ENCODE measurements around the gene SSRP1.
A peak's percentile ranks its signal among the peaks of the same experiment; 100 is the strongest.

The SSRP1 gene

DNA sequence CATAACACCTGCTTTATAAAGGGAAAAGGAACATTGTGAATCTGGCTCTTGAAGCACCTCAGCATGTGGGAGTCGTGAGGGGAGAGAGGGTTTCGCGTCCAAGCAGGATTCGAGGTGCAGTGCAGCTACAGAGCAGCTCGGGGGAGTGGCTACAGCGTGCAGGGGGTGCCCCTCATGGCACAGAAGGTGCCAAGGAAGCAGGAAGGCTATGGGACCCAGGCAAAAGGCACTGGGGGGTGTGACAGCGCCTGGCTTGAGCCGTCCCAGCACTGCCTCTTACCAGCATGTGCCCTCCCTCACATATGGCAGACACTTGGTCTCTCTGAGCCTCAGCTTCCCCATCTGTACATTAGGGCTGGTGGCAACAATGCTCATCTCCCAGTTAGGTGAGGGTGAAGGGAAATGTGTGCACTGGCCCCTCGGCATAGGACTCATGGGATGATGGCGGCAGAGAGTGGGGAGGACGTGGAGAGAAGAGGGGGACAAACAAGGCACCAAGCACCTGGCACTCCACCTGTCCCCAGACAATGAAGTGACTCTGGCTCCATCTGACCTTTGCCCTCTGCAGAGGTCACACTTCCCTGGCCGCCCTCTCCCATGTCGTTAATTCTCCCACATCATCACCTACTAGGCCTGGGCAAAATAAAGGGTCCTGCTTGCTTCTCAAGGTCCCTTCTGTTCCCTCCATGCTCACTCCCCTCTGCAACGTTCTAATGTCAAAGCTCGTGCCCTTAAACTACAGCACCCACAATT is 21.3 kb downstream of the SSRP1 start:
- no peak for DNase-seq (ENCODE audit: low spot score)

DNA sequence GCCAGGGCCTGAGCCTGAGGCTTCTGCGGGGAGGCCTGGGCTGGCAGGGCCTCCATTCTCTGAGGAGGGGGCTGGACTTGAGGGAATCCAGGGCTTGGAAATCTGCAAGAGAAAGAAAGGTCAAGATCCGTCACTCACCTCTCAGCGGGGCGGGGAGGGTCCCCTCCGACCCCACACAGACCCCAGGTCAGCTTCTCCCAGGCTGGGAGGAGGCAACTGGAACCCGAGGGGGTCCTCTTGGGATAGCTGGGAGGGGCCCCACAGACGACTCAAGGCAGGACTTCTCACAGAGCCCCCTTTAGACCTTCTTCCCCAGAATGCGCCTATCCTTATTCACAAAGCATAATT is 21.9 kb downstream of the SSRP1 start:
- DNase-seq (ENCODE audit: low spot score): no peak

DNA sequence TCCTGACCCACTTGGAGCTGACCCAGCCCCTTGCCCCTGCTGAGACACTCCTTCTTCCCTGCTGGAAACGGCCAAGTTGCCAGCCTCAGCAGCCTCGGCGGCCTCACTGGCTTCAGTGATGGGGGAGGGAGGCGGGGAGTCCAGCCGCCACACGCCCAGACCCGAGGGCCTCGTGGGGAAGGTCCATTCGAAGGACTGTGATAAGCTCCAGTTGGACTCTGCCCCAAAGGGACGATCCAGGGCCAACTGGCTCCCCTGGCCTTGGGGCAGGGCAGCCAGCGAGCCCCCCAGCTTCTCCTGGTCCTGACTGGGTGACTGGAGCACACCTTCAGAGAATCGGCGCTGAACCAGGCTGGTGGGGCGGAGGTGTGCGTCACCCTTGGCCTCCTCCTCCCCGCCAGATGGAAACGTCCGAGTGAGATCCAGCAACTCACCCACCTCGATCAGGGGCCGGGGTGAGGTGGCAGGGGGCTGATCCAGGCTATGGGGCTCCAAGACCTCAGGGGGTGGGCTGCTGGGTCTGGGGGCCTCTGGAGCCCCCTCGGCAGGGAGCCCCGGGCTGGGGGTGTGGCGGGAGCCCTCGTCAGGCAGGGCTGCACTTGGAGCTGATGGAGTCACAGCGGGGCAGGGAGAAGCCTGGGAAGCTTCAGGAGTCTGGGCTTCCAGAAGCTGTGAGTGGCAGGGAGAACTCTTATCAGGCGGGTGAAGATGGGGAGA is 22.5 kb downstream of the SSRP1 start:
- DNase-seq (ENCODE audit: low spot score): no peak

DNA sequence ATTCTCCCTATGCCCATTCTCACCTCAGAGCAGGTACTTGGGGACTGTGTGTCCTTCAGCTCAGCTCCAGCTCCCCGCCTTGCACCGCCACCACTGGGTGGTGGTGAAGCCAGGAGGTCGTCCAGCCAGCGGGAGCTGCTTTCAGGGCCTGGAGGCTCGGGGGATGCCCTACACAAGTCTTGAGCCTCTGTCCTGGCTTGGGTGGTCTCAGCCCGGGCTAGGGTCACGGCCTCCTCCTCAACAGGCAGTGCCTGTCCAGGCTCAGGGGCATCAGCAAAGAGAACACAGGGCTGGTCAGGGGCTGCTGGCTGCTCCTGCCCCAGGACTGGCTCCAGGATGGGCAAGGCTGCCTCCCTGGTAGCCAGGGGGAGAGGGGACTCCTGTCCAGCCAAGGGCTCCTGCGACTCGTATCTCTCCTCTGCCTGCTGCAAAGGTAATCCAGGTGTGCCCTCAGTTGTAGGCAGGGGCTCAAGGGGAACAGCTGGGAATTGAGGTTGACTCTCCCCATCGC is 23.1 kb downstream of the SSRP1 start:
- DNase-seq (ENCODE audit: low spot score): no peak

DNA sequence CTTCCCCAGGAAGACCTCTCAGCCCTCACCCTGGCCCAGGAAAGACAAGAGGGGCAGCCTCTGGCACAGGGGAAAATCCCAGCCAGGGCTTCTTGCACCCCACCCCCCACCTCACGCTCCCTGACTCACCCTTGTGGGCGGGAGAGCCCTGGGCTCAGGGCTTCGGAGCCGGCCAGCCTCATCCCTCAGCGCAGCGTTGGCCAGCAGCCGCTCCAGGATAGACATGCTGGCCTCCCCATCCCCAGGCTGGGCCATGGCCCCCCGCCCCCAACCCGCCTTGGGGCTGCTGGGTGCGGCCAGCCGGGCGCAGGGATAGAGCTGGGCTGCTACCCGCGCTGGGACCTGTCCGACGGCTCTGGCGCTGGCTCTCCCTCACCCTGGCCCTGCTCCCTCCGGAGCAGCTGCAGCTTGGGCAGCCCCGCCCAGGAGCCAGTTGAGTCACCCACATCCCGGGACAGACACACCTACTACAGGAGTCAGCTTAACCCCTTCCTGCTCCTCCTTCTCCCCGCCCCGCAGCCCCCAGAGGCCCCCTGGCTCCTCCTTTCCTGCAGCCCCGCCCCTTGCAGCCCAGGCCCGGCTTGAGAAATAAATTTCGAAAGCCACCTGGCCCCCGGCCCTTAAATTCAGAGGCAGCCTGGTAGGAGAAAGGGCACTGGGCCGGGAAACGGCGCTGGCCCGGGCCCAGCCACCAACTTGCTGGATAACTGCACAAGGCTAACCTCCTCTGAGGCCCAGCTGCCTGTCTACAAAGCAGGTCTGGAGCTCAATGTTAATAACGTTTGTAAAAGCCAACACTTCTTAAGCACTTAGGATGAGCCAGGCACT is 24.4 kb downstream of the SSRP1 start:
- DNase-seq (ENCODE audit: low spot score): peak; percentile 98

DNA sequence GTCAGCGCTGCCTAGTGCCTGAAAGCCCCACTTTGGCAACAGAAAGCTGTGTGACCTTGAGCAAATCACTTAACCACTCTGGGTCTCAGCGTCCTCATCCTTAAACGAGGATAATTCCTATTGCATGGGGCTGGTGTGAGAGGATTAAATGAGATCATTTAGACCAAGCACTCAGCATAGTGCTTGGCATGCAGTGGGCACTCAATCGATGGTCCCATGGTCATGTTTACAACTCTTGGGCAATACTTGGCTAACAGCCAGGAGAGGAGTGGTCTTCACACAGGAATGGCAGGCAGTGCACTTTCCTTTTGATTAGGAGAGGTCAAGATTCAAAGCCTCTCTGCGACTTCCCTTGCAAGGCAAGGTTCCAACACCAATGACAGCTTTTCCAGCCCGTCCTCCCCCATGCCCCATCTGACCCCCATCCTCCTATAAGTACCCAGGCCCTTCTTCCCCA is 25.0 kb downstream of the SSRP1 start:
- DNase-seq (ENCODE audit: low spot score): peak; percentile 39

DNA sequence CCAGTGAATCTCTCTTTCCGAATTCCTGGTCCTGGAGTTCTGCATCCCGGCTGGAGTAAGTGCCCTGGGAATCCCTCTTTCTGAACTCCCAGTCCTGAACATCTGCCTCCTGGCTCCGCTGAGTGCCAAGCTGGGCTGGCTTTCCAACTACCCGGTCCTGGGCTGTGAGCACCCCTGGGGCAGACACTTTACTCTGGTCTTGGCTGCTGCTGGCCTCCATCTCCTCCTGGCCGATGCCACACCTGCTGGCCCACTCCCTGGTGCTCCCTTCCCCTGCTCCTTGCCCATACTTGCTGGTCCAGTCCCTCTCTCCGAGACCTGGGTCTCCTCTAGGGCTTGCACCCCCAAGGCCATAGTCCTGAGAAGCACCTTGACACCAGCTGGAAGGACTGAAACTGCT is 25.6 kb downstream of the SSRP1 start:
- DNase-seq (ENCODE audit: low spot score): no peak

DNA sequence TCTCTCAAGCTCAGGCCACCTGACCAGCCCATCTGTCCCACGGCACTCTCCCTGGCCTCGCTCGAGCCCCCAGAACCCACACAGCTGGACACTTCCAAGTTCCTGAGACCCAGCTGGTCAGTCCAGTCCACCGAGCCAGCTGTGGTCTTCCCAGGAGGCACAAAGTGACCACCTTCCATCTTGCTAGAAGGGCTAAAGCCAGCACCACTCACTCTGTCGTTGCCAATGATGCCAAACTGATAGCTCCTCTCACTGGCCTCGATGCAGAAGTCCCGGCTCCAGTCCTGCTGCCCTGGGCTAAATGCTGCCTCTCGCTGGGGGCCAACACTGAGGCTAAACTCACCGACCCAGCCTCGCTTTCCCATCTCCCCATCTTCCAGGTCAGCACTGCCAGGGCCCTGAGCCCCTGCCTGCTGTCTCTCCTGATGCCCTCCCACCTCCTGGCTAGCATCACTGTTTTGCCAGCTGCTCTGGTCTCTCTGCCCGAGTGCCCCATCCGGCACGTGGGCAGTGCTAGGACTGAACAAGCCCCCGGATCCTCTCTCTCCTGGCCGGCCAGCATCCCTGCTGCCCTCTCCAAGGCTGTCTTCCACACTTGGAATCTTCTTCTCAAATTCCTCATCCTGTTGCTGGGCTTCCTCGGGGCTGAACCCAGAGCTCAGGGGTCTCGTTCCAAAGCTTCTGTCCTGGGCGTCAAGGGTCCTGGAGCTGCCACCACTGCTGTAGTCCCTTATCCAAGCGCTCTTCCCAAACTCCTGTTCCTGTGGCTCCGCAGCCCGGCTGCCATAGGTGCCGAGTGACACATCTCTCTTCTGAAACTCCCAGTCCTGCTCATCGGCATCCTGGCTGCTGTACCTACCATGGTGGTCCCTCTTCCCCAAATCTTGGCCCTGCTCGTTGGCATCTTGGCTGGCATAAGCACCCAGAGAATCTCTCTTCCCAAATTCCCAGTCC is 26.3 kb downstream of the SSRP1 start:
- no peak for DNase-seq (ENCODE audit: low spot score)

DNA sequence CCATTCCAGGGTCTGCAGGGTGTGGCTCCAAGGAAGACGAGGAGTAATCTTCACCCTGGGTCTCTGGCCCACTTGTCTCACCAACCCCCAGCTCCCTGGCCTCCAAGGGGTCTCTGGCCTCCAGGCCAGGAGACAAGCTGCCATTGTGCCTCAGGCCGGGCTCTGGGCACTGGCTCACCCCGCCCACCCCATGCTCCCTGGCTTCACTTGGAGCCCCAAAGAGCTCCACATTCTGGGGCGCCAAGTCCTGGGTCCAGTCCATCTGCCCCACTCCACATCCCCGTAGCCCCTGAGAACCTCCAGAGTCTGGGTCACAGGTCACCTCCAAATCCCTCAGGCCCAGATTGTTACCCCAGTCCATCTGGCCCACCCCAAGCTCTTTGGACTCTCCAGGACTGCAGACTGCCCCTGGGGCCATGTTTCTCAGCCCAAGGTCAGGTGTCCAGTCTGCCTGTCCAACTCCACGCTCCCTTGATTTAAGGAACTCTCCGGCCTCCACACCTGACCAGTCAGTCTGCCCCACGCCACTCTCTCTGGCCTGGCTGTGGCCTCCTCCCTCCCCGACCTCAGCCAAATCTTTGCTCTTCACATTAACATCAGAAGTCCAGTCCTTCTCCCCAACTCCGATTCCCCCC is 27.1 kb downstream of the SSRP1 start:
- no peak for DNase-seq (ENCODE audit: low spot score)

DNA sequence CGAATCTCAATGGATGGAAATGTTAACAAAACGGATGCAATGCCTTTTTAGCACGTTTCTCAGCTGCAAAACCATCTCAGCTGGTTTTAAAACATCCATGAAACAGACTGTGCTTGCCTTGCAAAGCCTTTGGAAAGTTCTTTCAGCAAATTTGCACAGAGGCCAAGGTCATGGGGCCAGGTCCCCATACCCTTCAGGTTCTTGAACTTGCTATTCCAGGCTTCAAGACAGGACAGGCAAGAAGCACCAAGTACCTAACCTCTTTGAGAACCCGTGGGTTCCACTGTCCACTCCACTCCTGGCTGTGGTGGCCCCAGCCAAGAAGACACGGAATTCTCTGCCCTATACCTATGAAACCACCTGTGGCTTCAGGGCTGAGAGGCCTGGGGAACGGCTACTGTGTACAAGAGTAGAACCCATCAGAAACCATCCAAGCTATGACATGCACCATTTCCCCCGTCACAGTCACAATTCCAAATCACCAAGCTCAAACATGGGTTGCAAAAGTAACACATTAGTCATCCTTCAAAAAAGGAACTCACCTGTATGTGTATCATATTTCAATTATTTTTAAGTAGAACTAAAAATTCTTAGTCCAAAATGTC is 27.9 kb downstream of the SSRP1 start:
- no peak for DNase-seq (ENCODE audit: low spot score)

DNA sequence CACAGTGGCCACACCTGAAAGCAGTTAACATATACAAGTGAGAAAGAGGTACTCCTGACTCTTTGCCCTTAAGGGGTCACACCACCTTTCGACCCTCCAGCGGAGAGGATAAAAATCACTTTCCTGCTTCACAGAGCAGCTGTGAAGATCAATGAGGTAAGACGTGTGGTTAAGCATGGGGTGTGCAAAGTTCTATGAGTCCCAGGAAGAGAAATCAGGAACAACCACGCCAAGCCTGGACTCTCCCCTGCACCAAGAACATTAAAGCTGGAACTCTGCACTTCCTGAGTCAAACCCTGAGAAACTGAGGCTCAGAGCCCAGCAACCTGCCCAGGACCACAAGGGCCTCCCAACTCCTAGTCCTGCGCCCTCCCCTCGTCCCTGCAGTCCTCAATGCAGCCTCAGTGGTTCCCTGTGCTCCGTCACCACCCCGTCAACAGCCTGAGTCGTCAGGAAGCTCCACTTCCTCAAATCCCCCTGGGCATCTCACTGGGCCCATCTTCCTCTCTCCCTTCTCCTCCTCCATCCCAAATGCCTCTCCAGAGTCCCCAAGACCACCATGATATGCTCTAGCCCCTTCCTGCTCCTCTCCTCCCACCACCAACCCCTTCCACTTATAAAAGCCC is 28.6 kb downstream of the SSRP1 start:
- DNase-seq (ENCODE audit: low spot score): no peak

DNA sequence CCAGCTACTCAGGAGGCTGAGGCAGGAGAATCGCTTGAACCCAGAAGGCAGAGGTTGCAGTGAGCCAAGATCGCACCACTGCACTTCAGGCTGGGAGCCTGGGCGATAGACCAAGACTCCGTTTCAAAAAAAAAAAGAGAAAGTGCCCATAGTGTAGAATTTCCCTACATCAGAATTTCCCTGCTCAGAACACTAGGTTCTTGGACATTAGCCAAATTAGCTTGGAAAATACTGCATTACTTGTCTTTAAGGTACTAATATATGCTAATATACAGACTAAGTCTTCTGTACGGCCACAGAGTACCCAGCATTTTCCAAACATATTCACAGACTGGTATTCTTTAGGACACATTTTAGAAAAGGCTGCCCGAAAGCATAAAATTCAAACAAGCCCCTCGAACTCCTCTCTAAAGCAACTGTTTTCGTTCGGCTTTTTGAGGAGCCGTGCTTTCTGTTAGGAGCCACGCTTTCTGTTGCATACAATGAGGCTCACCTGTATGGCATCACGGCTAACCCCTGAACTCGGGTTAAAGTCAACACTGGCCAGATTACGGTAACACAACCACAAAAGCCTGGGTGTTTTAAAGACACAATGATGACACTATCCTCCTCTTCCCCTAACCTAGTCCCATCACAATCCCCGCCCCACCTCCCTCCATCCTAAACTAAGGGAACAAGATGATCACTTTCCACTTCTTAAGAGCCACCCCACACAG is 29.4 kb downstream of the SSRP1 start:
- DNase-seq (ENCODE audit: low spot score): no peak

DNA sequence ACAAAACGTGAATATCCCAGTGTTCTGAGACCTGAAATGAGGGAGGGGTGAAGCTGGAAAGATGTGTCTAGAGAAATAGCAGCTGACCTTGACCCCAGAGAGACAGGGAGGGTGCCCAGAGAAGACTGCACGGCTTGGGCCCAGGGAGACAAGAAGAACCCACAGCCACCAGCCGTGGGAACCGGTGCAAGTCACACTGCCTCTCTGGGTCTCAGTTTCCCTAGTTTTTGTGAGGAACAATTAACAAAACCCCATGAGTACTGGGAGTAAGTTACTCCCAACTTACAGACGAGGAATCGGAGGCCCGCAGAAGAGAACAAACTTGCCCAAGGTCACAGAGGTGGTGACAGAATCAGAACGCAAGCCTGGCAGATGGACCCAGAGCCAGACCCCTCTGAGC is 30.2 kb downstream of the SSRP1 start:
- no peak for DNase-seq (ENCODE audit: low spot score)

DNA sequence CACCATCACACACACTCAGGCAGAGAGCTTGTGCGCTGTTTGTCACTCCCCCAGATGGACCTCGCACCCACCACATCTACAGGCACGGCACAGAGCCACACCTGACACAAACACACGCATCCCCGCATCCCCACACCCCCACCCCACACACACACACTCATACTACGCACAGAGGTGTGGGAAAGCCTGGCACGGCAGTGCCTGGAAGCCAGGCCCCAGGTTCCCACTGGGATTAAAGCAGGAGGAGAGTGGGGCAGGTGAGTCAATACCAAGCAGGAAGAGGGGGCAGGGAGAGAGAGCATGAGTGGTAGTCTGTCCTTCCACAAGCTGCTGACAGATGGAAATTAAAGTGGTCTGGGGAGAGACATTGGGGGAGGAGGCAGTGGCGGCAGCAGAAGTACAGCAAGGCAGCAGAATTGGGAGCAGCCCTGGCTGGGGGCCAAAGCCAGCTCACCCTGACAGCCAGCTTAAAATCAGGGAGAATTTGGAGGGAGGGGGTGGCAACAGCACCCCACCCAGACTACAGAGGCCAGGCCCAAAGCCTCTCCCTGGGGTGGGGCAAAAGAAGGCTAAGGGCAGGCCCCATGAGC is 31.6 kb downstream of the SSRP1 start:
- no peak for DNase-seq (ENCODE audit: low spot score)

DNA sequence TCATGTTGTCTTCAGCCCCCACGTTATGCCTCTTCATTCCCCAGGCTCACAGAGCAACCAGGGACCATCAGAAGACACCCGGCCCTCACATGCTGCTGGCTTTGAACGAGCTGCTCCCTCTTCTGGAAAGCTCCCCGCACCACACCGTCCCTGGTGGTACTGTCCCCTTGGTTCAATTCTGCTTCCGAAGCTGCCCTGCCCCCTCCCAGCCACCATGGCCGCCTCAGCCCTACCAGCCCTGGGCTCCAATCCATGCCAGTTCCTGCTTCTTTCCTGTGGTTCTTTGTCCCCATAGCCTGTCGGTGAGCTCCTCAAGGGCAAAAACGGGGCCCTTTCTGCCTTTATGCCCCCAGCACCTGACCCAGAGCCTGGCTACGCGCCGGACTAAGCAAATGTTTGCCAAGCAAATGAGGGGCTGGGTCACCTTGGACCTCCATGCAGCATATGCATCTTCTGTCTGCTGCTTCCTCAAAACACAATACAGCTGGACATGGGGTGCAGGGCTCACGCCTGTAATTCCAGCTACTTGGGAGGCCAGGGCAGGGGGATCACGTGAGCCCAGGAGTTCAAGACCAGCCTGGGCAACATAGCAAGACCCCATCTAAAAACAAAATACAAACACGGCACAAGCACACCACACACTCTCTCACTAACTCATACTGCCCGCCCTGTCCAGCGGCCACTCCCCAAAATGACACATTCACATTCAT is 32.3 kb downstream of the SSRP1 start:
- DNase-seq (ENCODE audit: low spot score): no peak

DNA sequence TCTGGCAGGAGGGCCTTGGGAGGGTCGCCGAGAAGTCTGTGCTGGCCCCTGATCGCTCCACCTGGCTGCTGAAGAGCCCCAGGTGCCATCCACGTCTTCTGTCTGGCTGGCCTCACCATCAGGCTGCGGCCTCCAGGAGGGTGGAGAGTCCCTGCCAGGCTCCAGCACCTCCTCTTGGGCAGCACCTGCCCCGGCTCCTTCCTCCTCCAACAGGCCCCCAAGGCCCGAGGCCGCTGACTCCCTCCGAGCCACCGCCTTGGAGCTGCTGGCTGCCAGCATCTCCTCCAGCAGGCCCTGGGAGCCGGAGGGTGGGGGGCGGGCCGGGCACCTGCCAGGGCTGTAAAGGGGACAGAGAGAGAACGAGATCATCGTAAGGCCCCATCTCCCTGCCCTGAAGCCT is 33.2 kb downstream of the SSRP1 start:
- no peak for DNase-seq (ENCODE audit: low spot score)

DNA sequence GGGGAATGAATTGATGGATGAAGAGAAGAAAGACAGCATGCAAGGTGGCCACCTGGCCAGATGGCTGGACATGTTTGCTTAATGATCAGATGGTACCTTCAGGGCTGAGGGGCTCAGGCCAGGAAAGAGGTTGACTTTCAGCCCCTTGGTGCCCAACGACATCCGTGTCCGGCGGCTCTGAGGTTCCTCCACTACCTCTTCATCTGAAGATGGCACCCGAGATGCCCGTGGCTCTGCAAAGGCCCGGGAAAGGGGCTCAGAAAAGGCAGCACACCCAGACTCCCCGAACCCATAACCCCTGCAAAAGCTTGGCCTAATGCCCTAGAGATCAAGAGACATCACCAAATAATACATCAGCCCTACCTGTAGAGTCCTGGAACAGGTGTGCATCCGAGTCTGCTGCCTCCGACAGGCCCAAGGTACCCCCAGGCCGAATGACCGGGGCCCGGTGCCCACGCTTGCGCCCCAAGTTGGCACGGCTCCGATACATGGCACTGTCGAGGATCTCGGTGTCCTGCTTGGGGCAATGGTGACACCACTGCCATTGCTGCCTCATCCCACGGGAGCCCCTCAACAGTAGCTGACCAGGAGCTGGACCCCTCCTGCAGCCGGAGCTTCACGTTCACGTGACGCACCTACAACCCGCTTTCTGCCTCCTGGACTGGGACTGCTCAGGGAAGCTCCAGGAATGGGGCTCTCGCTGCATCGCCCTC is 33.8 kb downstream of the SSRP1 start:
- no peak for DNase-seq (ENCODE audit: low spot score)

DNA sequence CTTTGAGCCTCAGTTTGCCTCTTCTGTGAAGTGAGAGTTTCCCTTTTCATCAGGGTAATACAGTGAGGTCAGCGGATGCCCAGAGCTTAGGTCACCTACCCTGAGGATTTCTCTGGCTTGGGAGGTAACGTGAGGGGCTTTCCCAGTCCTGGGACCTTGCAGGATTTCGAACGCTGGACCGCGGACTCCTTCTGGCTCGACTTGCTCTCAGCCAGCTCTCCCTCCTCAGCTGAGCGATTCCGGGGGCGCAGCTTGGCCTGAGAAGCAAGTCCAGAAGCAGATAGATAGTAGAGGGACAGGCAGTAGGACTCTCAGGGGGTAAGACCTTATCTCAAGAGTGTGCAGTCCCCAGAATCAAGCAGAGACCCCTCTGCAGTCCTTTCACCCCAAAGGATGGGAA is 34.9 kb downstream of the SSRP1 start:
- no peak for DNase-seq (ENCODE audit: low spot score)

Data from AG08396 (cell line).